NT2/D1 (cell line): Measurements from ENCODE around the gene PTPRJ.

Source experiments
- DNase-seq: peaks from one replicate; pipeline ENCODE4 v3.0.0-alpha.2; 2011; ENCODE audit warnings: low read depth, low spot score
- H3K27me3 ChIP-seq: 2 replicates; pipeline ENCODE4 v1.6.0; 2011; ENCODE audit warnings: mild to moderate bottlenecking; ENCODE audit not compliant: insufficient read length, insufficient read depth
- H3K36me3 ChIP-seq: 2 replicates; pipeline ENCODE4 v1.6.1; 2011; ENCODE audit warnings: mild to moderate bottlenecking, low read length, mixed read lengths; ENCODE audit not compliant: insufficient read depth, insufficient read length
- H3K4me1 ChIP-seq: 2 replicates; pipeline ENCODE4 v1.5.1; 2011; ENCODE audit not compliant: insufficient read depth, insufficient read length
- H3K4me3 ChIP-seq: 2 replicates; pipeline ENCODE4 v1.5.1; 2011; ENCODE audit warnings: low read depth; ENCODE audit not compliant: insufficient read length
- H3K9ac ChIP-seq: 2 replicates; pipeline ENCODE4 v1.6.0; 2011; ENCODE audit warnings: low read depth; ENCODE audit not compliant: insufficient read length
- H3K9me3 ChIP-seq: 2 replicates; pipeline ENCODE4 v1.5.1; 2011; ENCODE audit warnings: mild to moderate bottlenecking, low read length; ENCODE audit not compliant: insufficient read depth
- SUZ12 ChIP-seq: IDR thresholded peaks from 2 replicates; pipeline ENCODE4 v1.6.1; 2011; ENCODE audit not compliant: insufficient read length, insufficient read depth; ENCODE audit errors: extremely low read depth
- YY1 ChIP-seq: IDR thresholded peaks from 2 replicates; pipeline ENCODE4 v1.6.1; 2011; ENCODE audit not compliant: insufficient read length, insufficient read depth
- ZNF274 ChIP-seq: IDR thresholded peaks from 2 replicates; pipeline ENCODE4 v1.6.1; 2011; ENCODE audit warnings: mild to moderate bottlenecking, low read depth, low read length

The PTPRJ gene

DNA sequence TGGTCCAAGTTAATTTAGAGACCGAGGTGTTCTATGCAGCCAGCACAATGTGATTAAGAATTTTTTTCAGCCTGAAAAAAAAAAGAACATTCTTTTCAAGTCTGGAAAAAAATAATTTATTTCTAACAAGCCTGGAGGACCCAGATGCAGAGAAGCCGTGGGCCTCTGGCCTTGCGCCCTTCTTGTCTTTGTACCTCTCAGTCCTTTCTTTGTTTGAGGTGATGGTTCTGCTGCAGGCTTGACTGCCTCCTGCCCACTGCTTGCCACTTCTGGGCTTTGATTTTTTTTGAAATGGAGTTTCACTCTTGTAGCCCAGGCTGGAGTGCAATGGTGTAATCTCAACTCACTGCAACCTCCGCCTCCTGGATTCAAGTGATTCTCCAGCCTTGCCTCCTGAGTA lies 7.2 kb upstream of the PTPRJ start:
- DNase-seq, result no peak
- H3K9ac ChIP-seq, result no peak overlapping the region
- H3K36me3 ChIP-seq, result no peaks in the 10 kb centered on the region
- H3K27me3 ChIP-seq, result no peaks in the 10 kb centered on the region
- no peaks in the 10 kb centered on the region for H3K9me3 ChIP-seq
- no peak overlapping the region for H3K4me3 ChIP-seq
- TF ChIP-seq ZNF274 (no peak), YY1 (no peak), SUZ12 (no peak)
- peaks cover 7% of the 10 kb centered on the region for H3K4me1 ChIP-seq

GRCh38 chr11:47976931-47977330 lies 3.4 kb upstream of the PTPRJ start:
- no peaks in the 10 kb centered on the region for H3K36me3 ChIP-seq
- DNase-seq, result no peak
- no peak overlapping the region for H3K9ac ChIP-seq
- H3K27me3 ChIP-seq, result peaks cover 4% of the 10 kb centered on the region
- H3K4me3 ChIP-seq, result no peak overlapping the region
- H3K9me3 ChIP-seq, result no peaks in the 10 kb centered on the region
- H3K4me1 ChIP-seq, result peaks cover 14% of the 10 kb centered on the region
- no peak for TF ChIP-seq ZNF274
- TF ChIP-seq YY1, result no peak
- no peak for TF ChIP-seq SUZ12

DNA sequence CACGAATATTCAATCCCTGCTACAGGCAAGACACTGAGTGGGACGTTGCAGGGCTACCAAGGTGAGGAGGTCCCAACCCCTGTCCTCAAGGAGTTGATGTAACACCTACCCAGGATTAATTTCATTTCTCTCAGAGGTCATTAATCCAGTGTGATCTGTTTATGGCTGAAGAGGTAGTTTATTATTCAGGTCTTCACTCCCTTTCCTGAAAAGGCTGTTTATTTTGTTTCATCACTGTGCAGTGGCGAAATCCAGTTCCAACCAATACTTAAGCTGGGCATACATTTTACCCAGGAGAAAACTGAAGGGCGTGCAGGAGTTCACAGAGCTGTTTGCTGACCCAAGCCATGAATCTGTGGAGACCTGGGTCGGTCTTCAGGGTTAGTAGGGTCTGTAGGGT lies 2.7 kb upstream of the PTPRJ start:
- peaks cover 5% of the 10 kb centered on the region for H3K36me3 ChIP-seq
- TF ChIP-seq YY1 (no peak), SUZ12 (no peak)
- peaks cover 16% of the 10 kb centered on the region for H3K4me1 ChIP-seq
- no peaks in the 10 kb centered on the region for H3K9me3 ChIP-seq
- H3K9ac ChIP-seq, result no peak overlapping the region
- DNase-seq, result no peak
- H3K27me3 ChIP-seq, result peaks cover 5% of the 10 kb centered on the region
- no peak overlapping the region for H3K4me3 ChIP-seq

- H3K9ac ChIP-seq, result peak overlapping the region; percentile 83
- no peak for TF ChIP-seq YY1
- peaks cover 5% of the 10 kb centered on the region for H3K27me3 ChIP-seq
- peaks cover 12% of the 10 kb centered on the region for H3K36me3 ChIP-seq
- no peaks in the 10 kb centered on the region for H3K9me3 ChIP-seq
- peak overlapping the region; percentile 34 for H3K4me3 ChIP-seq
- peaks cover 9% of the 10 kb centered on the region for H3K4me1 ChIP-seq
- DNase-seq, result no peak
These were observed 826 bp upstream of the PTPRJ start for GRCh38 chr11:47979378-47980087.

DNA sequence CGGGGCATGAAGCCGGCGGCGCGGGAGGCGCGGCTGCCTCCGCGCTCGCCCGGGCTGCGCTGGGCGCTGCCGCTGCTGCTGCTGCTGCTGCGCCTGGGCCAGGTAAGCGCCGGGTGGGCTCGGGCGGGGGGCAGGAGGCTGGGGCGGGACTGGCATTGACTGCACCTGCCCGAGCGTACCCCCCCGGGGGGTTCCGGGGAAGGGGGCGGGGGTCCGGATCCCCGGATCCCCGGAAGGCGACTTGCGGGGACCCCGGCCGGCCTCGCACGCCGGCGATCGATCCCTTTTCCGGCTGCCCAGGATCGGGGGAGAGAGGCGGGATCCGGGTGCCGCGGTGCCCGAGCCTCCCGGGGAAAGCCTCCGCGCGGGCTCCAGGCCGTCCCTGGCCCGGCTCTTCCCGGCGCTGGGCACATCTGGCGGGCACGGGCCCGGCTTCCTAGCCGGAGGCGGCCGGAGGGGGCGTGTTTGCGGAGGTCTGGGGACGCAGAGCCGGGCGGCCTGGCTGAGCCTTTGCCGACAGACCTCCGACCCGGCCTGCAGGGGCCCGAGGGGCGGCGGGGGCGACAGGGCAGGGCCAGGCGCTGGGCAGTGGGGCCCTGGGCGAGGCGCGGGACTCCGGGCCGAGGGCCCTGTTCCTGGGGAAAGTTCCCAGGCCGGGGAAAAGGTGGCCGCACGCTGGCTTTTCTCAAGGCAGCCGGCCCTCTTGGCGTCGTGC lies 705 bp downstream of the PTPRJ start:
- H3K9me3 ChIP-seq, result no peaks in the 10 kb centered on the region
- DNase-seq, result no peak
- H3K27me3 ChIP-seq, result peaks cover 5% of the 10 kb centered on the region
- H3K4me1 ChIP-seq, result peaks cover 9% of the 10 kb centered on the region
- TF ChIP-seq YY1 (no peak), SUZ12 (no peak), ZNF274 (no peak)
- H3K9ac ChIP-seq, result peak overlapping the region; percentile 87
- H3K36me3 ChIP-seq, result peaks cover 12% of the 10 kb centered on the region
- H3K4me3 ChIP-seq, result peak overlapping the region; percentile 64

DNA sequence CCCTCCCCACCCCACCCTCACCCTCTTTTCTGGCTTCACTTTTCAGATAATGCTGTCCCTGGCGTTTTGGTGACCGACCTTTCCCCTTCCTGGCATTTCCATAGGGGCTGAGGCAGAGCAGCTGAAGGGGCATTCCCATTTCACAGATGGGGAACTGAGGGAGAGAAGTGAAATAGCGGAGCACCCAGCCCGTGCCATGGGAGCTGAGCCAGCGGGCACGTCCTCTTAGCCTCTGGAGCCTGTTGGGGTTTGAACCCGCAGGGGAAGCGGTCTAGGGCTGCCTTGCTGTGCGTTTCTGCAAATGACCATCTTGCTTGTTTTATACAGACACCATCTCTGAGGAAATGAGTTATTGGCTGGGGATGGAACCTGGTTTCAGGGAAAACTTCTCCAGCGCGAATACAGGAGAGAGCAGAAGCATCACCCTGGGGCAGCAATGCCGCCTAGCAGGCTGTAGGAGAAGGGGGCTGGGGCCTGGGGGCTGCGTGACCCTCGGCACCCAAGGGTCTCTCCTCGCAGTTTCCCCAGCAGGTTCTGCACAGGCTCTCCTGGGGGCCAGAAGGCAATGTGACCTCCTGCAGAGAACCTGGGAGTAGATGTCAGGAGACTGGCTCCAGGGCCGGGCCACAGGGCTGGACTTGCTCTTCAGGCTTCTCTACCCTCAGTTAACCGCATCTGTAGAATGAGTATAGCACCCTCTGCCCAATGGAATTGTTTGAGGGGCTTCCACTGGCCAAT lies 1.5 kb downstream of the PTPRJ start:
- peaks cover 12% of the 10 kb centered on the region for H3K36me3 ChIP-seq
- TF ChIP-seq SUZ12, result no peak
- TF ChIP-seq YY1, result no peak
- no peak for TF ChIP-seq ZNF274
- H3K4me1 ChIP-seq, result peaks cover 9% of the 10 kb centered on the region
- peaks cover 5% of the 10 kb centered on the region for H3K27me3 ChIP-seq
- DNase-seq, result no peak
- H3K4me3 ChIP-seq, result peak overlapping the region; percentile 64
- H3K9ac ChIP-seq, result peak overlapping the region; percentile 87
- H3K9me3 ChIP-seq, result no peaks in the 10 kb centered on the region

GRCh38 chr11:47982616-47983015 lies 2.3 kb downstream of the PTPRJ start:
- Histone ChIP-seq H3K27me3 (peaks cover 5% of the 10 kb centered on the region), H3K4me1 (peaks cover 11% of the 10 kb centered on the region), H3K9me3 (no peaks in the 10 kb centered on the region), H3K4me3 (no peak overlapping the region), H3K36me3 (peaks cover 12% of the 10 kb centered on the region), H3K9ac (no peak overlapping the region)
- DNase-seq, result no peak
- no peak for TF ChIP-seq YY1
